Measurements from ENCODE around the gene B3GAT2. TPM values are rescaled to one million over a fixed set of nuclear protein-coding genes. Genes with fewer than 3 reads are reported as not detected.
A peak's percentile ranks its signal among the peaks of the same experiment; 100 is the strongest.

The B3GAT2 gene
- total RNA-seq, 1 donor = under 0.01 TPM

DNA sequence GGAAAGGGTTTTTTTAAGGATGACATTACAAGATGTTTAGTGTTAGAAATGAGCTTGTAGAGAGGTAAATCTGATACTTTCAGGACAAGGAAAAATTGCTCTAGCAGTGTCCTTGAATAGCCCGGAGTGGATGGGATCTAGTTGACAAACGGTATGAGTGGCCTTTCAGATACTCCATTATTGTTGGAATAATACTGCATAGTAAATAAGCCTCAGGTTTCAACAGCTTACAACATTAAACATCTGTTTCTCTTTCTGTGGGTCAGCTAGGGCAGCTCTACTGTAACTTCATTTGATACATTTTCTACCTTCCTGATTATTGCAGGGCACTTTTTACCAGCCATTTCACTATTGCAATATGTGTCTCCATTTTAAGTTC lies 118.0 kb downstream of the B3GAT2 start:
- no peak for TF ChIP-seq CTCF (IDR thresholded peaks at IDR 0.05; ENCODE audit: insufficient read depth, low read depth, low read length)
- H3K4me3 ChIP-seq (ENCODE audit: low read depth, low read length) = no peak overlapping the region
- peak; percentile 10 for DNase-seq (ENCODE audit: low read depth)

- peak; percentile 31 for DNase-seq (ENCODE audit: low read depth)
- no peak for TF ChIP-seq CTCF (IDR thresholded peaks at IDR 0.05; ENCODE audit: insufficient read depth, low read depth, low read length)
- H3K4me3 ChIP-seq (ENCODE audit: low read depth, low read length) = no peak overlapping the region
Observed at GRCh38 chr6:70834520-70834919, 122.3 kb downstream of the B3GAT2 start.

DNA sequence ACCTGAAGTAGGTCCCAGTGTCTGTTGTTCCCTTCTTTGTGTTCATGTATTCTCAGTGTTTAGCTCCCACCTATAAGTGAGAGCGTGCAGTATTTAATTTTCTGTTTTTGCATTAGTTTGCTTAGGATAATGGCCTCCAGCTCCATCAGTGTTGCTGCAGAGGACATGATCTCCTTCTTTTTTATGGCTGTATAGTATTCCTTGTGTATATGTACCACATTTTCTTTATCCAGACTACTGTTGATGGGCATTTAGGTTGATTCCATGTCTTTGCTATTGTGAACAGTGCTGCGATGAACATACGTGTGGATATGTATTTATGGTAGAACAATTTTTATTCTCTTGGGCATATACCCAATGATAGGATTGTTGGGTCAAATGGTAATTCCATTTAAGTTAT lies 125.4 kb downstream of the B3GAT2 start:
- no peak overlapping the region for H3K4me3 ChIP-seq (ENCODE audit: low read depth, low read length)
- no peak for TF ChIP-seq CTCF (IDR thresholded peaks at IDR 0.05; ENCODE audit: insufficient read depth, low read depth, low read length)

GRCh38 chr6:70823651-70824050 lies 133.2 kb downstream of the B3GAT2 start:
- DNase-seq (ENCODE audit: low read depth) = no peak
- no peak for TF ChIP-seq CTCF (IDR thresholded peaks at IDR 0.05; ENCODE audit: insufficient read depth, low read depth, low read length)
- no peak overlapping the region for H3K4me3 ChIP-seq (ENCODE audit: low read depth, low read length)

More for the DNA sequence above, 125.4 kb downstream of the B3GAT2 start:
- no peak for DNase-seq (ENCODE audit: low read depth)

DNA sequence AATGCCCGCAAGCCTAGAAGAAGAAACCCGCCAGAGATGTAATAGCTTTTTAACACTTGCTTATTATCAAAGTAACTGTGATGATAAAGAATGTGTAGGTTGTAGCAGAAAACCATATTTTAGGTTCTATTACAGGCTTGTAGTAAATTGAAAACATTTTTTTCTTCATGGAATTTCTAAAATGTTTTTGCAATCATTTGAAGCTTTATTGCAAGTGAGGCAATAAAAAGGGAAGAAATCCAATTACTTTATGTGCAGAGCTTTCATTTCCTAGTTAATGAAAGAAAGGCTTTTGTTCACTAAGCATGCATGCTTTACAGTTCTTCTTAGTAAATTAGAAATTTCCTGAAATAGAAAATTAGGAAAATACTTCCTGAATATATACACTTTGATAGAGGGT lies 135.1 kb downstream of the B3GAT2 start:
- no peak overlapping the region for H3K4me3 ChIP-seq (ENCODE audit: low read depth, low read length)
- TF ChIP-seq CTCF (IDR thresholded peaks at IDR 0.05; ENCODE audit: insufficient read depth, low read depth, low read length) = no peak
- no peak for DNase-seq (ENCODE audit: low read depth)

- no peak for TF ChIP-seq CTCF (IDR thresholded peaks at IDR 0.05; ENCODE audit: insufficient read depth, low read depth, low read length)
- no peak for DNase-seq (ENCODE audit: low read depth)
- no peak overlapping the region for H3K4me3 ChIP-seq (ENCODE audit: low read depth, low read length)
Observed at GRCh38 chr6:70820778-70821177, 136.1 kb downstream of the B3GAT2 start.

DNA sequence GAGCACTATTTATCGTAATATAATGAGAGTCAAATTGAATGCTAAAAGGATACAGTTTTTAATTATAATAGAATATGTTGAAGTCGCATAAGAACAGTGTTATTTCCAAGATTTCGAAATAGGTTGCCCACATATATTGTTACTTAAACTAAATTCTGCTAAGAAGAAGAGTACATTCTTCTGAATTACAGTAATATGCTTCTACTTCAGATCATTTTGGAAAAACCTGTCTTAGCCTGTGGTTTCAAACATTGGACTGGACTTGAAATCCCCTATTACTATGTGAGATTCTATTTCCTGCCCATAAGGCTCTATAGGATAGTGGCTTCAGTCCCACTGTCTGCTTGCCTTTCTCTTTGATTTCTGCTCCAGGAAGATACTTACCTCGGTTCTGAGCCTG lies 137.2 kb downstream of the B3GAT2 start:
- no peak for TF ChIP-seq CTCF (IDR thresholded peaks at IDR 0.05; ENCODE audit: insufficient read depth, low read depth, low read length)
- DNase-seq (ENCODE audit: low read depth) = no peak

More for the DNA sequence above, 137.2 kb downstream of the B3GAT2 start:
- no peak overlapping the region for H3K4me3 ChIP-seq (ENCODE audit: low read depth, low read length)
